ENCODE data around the gene COL9A3.

The COL9A3 gene

DNA sequence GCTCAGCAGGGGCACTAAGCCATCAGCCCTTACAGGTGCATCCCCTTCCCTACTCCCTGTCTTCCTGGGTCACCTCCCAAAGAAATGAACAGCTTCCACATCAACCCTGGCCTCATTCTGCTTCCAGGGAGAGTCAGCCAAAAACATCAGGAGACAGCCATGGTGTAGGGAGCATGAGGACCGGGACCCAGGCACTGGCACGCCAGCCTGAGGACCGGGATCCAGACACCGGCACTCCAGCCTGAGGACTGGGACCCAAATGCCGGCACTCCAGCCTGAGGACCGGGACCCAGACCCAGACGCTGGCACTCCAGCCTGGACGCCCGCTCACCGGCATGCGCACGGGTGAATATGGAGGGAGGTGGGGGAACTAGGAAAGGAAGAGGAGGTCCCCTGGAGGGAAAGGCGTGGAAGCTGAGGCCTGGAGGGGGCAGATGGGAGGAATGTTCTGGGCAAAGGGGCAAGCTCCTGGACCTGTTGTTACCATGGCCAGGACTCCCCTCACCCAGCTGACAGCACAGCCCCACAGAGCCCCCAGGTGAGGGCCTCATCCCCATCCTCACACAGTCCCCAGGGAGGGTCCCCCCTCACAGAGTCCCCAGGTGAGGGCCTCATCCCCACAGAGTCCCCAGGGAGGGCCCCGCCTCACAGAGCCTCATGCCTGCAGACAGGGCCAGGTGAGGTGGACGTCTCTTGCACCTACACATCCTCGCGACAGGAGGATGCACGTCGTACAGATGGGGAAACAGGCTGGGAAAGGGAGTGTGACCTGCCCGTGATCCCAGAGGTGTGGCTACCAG, 46.5 kb upstream of the COL9A3 start:
- Histone ChIP-seq H3K9me3 (no peaks in the 10 kb centered on the region), H3K27ac (no peak overlapping the region), H3K27me3 (peaks cover 4% of the 10 kb centered on the region), H3K36me3 (no peaks in the 10 kb centered on the region), H3K4me3 (ENCODE audit: low read depth in 1 of 2, low read length in 1 of 2) (no peak overlapping the region), H3K4me1 (ENCODE audit: control insufficient read depth in 1 of 2, insufficient read depth in 1 of 2, low read depth in 1 of 2, low read length in 1 of 2) (peaks cover 12 to 24% of the 10 kb centered on the region in 2 experiments)
- TF ChIP-seq, protein P1, sequence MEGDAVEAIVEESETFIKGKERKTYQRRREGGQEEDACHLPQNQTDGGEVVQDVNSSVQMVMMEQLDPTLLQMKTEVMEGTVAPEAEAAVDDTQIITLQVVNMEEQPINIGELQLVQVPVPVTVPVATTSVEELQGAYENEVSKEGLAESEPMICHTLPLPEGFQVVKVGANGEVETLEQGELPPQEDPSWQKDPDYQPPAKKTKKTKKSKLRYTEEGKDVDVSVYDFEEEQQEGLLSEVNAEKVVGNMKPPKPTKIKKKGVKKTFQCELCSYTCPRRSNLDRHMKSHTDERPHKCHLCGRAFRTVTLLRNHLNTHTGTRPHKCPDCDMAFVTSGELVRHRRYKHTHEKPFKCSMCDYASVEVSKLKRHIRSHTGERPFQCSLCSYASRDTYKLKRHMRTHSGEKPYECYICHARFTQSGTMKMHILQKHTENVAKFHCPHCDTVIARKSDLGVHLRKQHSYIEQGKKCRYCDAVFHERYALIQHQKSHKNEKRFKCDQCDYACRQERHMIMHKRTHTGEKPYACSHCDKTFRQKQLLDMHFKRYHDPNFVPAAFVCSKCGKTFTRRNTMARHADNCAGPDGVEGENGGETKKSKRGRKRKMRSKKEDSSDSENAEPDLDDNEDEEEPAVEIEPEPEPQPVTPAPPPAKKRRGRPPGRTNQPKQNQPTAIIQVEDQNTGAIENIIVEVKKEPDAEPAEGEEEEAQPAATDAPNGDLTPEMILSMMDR (IDR thresholded peaks at IDR 0.05): no peak

DNA sequence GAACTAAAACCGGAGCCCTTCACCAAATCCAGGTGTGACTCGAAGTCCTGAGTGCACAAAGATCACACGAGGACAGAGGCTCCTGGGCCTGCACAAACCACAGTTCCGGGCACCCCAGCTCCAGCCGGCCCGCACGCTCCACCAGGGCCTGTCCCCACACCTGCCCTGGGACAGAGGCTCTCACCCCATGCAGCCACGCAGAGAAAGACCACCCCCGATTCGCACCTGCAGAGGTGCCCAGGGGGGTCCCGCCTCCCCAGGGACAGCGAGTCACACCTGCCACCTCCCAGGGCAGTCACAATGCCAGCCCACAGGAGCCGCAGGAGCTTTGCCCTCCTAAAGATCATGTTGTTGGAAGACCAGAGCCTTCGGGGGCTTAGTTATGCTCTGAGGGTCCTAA, 45.9 kb upstream of the COL9A3 start:
- H3K4me1 ChIP-seq (ENCODE audit: control insufficient read depth in 1 of 2, insufficient read depth in 1 of 2, low read depth in 1 of 2, low read length in 1 of 2): peaks cover 18 to 30% of the 10 kb centered on the region in 2 experiments
- H3K9me3 ChIP-seq: no peaks in the 10 kb centered on the region
- TF ChIP-seq, protein P1 (IDR thresholded peaks at IDR 0.05): no peak
- no peaks in the 10 kb centered on the region for H3K36me3 ChIP-seq
- H3K4me3 ChIP-seq (ENCODE audit: low read depth in 1 of 2, low read length in 1 of 2): no peak overlapping the region
- H3K27me3 ChIP-seq: peaks cover 3% of the 10 kb centered on the region
- no peak overlapping the region for H3K27ac ChIP-seq

DNA sequence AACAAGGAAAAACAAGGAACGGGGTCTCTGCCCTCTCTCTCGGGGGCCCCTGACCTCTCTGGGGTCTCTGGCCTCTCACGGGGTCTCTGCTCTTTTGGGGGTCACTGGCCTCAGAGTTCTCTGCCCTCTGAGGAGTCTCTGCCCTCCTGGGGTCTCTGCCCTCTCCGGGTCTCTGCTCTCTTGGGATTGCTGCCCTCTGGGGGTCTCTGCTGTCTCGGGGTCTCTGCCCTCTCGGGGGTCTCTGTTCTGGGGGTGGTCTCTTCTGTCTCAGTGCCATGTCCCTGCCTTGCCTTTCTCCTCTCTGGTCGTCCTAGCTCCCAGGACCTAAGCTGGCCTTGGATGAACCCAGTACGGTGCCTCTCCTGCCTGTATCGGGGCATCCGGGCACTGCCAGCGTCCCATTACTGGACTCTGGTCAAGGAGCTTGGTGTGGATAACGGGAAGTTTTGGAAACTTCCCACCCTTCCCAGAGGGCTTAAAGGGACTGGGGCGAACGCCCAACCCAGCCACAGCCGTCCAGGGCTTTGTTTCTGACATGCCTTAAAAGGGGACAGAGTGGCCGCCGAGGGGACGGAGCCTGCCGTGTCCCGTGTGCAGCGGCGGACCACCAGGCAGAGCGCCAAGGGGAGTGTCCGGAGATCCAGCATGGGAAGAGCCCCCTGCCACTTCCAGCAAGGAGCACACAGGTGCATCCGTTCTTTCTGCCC, 45.3 kb upstream of the COL9A3 start:
- H3K9me3 ChIP-seq: no peaks in the 10 kb centered on the region
- no peaks in the 10 kb centered on the region for H3K27me3 ChIP-seq
- peaks cover 25 to 36% of the 10 kb centered on the region in 2 experiments for H3K4me1 ChIP-seq (ENCODE audit: control insufficient read depth in 1 of 2, insufficient read depth in 1 of 2, low read depth in 1 of 2, low read length in 1 of 2)
- H3K36me3 ChIP-seq: no peaks in the 10 kb centered on the region
- no peak overlapping the region for H3K4me3 ChIP-seq (ENCODE audit: low read depth in 1 of 2, low read length in 1 of 2)
- no peak overlapping the region for H3K27ac ChIP-seq
- TF ChIP-seq, protein P1 (IDR thresholded peaks at IDR 0.05): no peak

DNA sequence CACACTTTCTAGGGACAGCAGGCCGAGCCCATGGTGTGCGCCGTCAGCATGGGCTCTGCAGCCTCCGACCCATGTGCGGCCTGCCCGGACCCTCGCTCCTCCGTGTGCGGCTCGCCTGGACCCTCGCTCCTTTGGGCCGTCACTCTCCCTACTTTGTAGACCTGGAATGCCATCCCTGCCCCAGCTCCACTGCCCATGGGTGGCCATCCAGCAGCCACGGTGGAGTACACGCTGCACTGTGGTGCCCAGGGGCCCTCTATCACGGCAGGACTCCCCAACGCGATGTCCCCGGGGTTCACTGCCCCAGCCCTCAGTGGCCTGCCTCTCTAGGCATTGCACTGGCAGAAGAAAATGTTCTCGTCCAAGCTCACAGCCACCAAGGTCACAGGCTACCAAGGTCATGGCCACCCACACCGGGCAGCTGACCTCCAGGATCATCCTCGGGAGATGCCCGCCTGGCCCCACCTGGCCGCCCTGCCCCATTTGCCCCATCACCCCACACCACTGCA, 44.7 kb upstream of the COL9A3 start:
- H3K27me3 ChIP-seq: no peaks in the 10 kb centered on the region

DNA sequence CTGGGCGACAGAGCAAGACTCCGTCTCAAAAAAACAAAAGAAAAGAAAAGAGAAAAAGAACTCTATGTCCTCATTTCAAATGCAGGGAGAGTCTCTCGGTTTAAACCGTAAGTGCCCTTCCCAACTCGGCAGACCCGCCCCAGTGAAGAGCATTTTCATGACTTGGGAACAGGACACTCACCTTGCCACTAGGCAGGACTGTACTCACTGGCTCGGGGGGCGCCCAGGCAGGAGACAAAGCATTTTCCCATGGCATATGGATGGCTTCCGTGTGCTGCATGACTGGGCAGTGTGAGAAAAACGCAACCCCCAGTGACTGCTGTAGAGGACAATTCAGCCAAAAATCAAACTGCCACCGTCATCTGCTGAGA, 44.2 kb upstream of the COL9A3 start:
- TF ChIP-seq, protein P1 (IDR thresholded peaks at IDR 0.05): no peak
- Histone ChIP-seq H3K4me1 (ENCODE audit: control insufficient read depth in 1 of 2, insufficient read depth in 1 of 2, low read depth in 1 of 2, low read length in 1 of 2) (peaks cover 34 to 47% of the 10 kb centered on the region in 2 experiments), H3K4me3 (ENCODE audit: low read depth in 1 of 2, low read length in 1 of 2) (no peak overlapping the region), H3K9me3 (no peaks in the 10 kb centered on the region), H3K27me3 (no peaks in the 10 kb centered on the region), H3K27ac (no peak overlapping the region), H3K36me3 (no peaks in the 10 kb centered on the region)

More for the DNA sequence above, 44.7 kb upstream of the COL9A3 start:
- Histone ChIP-seq H3K4me3 (ENCODE audit: low read depth in 1 of 2, low read length in 1 of 2) (no peak overlapping the region), H3K36me3 (no peaks in the 10 kb centered on the region), H3K9me3 (no peaks in the 10 kb centered on the region), H3K4me1 (ENCODE audit: control insufficient read depth in 1 of 2, insufficient read depth in 1 of 2, low read depth in 1 of 2, low read length in 1 of 2) (peaks cover 30 to 42% of the 10 kb centered on the region in 2 experiments), H3K27ac (no peak overlapping the region)
- TF ChIP-seq, protein P1 (IDR thresholded peaks at IDR 0.05): no peak

Data from neutrophil (primary cell).